H1 (cell line): ENCODE data around the gene YARS1.
A peak's percentile ranks its signal among the peaks of the same experiment; 100 is the strongest.

Source experiments
- CREB1 ChIP-seq: IDR thresholded peaks from 2 replicates; pipeline ENCODE4 v1.6.1; 2012; ENCODE audit warnings: inconsistent platforms
- EZH2 ChIP-seq: fragments of 200-600 bp; sonication (generic); IDR thresholded peaks from 2 replicates; pipeline ENCODE4 v1.7.1; 2012; ENCODE audit warnings: low read depth, mild to moderate bottlenecking, moderate library complexity, low read length, inconsistent platforms; ENCODE audit not compliant: severe bottlenecking
- RAD21 ChIP-seq, 2 experiments: IDR thresholded peaks in 1 of 2; conservative IDR thresholded peaks in 1 of 2; 2 replicates each; pipeline ENCODE4 v1.6.1; 2011; ENCODE audit warnings: low read depth in 2 of 2, low read length in 2 of 2, improper control_type of control experiment in 1 of 2, inconsistent platforms in 1 of 2, mild to moderate bottlenecking in 1 of 2, moderate library complexity in 1 of 2
- YY1 ChIP-seq: IDR thresholded peaks from 2 replicates; pipeline ENCODE4 v1.6.1; 2011; ENCODE audit warnings: low read depth, mild to moderate bottlenecking, low read length
- TF ChIP-seq, protein P1 (sequence below), 3 experiments: IDR thresholded peaks; 1 replicate in 2 of 3; 2 replicates in 1 of 3; pipeline versions ENCODE4 v1.5.1 to v1.6.1; 2011; ENCODE audit warnings: low read length in 3 of 3, mild to moderate bottlenecking in 3 of 3, inconsistent platforms in 2 of 3, low read depth in 1 of 3, moderate library complexity in 1 of 3; ENCODE audit not compliant: insufficient read depth in 1 of 3; ENCODE audit errors: control extremely low read depth in 1 of 3

DNA sequence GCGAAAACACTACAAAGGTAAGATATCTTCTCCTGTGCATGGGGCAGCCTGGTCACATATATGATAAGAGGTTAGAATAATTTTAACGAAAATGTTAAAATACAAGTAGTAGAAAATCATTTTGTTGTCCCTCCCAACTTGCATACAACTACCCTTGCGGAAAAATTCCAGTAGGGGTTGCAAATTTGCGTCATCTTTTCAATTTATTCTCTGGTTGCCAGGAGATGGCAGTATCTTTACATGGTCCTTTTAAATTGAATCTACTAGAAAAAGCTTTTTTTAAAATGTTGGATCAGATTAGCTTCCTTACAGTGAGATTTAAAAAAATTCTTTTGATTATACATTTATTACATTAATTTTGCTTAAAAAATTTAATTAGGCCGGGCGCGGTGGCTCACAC, 11.2 kb upstream of the YARS1 start:
- TF ChIP-seq CREB1 = no peak
- no peak for TF ChIP-seq RAD21 (IDR thresholded peaks at IDR 0.05 in 1 of 2, conservative IDR thresholded peaks at IDR 0.05 in 1 of 2; ENCODE audit: low read depth in 2 of 2, low read length in 2 of 2)
- no peak for TF ChIP-seq YY1
- TF ChIP-seq, protein P1, sequence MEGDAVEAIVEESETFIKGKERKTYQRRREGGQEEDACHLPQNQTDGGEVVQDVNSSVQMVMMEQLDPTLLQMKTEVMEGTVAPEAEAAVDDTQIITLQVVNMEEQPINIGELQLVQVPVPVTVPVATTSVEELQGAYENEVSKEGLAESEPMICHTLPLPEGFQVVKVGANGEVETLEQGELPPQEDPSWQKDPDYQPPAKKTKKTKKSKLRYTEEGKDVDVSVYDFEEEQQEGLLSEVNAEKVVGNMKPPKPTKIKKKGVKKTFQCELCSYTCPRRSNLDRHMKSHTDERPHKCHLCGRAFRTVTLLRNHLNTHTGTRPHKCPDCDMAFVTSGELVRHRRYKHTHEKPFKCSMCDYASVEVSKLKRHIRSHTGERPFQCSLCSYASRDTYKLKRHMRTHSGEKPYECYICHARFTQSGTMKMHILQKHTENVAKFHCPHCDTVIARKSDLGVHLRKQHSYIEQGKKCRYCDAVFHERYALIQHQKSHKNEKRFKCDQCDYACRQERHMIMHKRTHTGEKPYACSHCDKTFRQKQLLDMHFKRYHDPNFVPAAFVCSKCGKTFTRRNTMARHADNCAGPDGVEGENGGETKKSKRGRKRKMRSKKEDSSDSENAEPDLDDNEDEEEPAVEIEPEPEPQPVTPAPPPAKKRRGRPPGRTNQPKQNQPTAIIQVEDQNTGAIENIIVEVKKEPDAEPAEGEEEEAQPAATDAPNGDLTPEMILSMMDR (IDR thresholded peaks at IDR 0.05; ENCODE audit: control extremely low read depth in 1 of 3, insufficient read depth in 1 of 3, low read depth in 1 of 3, low read length in 3 of 3) = peak in 1 of 3 experiments; percentile 30; a peak in 1 of 4 replicates
- TF ChIP-seq EZH2 = no peak
